GM18873 (cell line): Measurements from ENCODE around the gene MAP2K4.
A peak's percentile ranks its signal among the peaks of the same experiment; 100 is the strongest.

Experiments
- ATAC-seq: cut with Tn5 transposase; IDR thresholded peaks from one replicate; pipeline ENCODE4 v1.9.1; 2021; ENCODE audit warnings: mild to moderate bottlenecking, moderate library complexity, moderate number of reproducible peaks; ENCODE audit not compliant: unreplicated experiment, low FRiP score

MAP2K4 gene

DNA sequence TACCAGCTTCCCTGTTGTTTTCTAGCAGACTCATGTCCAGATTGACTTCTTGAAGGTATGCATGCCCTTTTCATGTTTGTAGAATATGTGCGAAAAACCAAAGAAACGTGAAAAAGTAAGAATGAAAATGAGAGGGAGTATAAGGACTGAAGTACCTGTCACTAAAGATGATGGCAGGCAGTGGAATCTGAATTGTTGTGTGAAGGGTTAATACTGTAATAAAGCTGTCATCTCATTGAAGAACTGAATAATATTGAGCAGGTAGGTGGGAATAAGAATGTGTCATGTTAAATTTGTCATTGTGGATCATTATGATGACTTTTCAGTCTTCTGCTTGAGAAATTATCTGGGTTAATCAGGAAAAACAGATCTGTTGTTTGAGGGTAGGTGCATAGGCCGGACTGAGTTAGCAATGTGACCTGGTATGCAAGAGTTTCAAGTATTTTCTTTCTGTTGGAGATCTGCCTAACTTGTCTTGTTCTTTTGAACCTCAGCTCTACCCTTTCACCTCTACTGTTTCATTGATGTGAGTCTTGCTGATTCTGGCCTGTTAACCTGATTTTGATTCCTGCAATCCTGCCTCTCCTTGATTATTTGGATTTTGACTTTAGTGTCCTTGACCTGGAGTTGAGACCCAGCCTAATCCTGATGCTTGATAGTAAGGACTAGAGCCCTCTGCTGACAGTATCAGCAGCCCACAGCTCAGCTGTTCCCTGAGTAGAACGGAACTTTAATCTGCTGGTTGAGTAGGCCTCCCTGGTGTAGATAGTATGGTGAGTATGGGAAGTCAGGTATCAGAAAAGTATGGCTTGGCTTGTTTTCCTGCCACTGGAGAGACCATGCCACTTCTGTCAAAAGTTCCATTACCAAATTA lies 64.6 kb downstream of the MAP2K4 start:
- ATAC-seq, result no peak

GRCh38 chr17:12088035-12088434 lies 67.4 kb downstream of the MAP2K4 start:
- ATAC-seq, result no peak

GRCh38 chr17:12089809-12090384 lies 69.2 kb downstream of the MAP2K4 start:
- no peak for ATAC-seq

DNA sequence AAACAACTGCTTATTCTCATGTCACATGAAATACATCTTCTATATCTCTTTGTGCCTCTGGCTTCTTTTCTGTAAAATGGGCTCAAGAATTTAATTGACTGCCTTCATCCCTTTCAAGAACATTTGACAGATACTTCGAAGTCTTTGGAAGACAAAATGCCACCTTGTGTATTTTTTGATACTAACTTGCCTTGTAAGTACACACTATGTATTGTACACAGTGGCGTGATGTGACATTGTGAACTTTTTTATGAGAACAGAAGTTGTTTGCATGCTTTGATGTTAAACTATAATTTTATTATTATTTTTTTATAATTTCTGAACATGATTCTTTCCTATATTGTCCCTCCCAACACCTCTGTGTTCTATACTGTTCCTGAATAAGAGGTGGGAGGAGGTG lies 73.7 kb downstream of the MAP2K4 start:
- ATAC-seq, result no peak

DNA sequence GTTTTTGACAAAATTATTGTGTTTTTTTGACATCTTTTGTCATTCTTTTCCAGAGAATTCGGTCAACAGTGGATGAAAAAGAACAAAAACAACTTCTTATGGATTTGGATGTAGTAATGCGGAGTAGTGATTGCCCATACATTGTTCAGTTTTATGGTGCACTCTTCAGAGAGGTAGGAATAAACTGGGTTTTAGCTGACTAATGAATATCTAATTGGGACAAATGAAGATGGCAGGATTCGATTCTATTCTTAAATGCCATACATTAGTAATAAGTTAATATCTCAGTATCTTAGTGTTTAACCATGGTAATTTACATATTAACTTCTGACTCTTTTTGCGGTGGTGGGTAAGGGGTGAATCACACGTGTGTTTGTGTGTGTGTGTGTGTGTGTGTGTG lies 74.8 kb downstream of the MAP2K4 start:
- ATAC-seq, result no peak

- no peak for ATAC-seq
These were observed 76.6 kb downstream of the MAP2K4 start for GRCh38 chr17:12097326-12097725.

DNA sequence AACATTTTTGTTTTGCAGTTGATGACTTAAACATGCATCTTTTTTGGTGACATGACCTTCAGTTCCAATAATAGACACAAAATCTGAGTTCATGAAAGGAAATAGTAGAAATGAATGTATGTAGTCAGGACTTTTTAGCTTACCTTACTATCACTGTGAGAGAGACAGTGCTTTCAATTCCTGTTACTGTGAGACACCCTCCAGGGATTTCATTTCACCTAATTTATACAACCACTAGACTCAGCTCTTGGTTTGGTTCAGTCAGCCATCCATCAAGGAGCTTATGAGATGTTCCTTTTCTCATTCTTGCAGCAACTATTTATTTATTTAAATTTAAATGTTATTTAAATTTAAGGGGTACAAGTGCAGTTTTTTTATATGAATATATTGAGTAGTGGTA lies 77.9 kb downstream of the MAP2K4 start:
- peak; percentile 87 for ATAC-seq

DNA sequence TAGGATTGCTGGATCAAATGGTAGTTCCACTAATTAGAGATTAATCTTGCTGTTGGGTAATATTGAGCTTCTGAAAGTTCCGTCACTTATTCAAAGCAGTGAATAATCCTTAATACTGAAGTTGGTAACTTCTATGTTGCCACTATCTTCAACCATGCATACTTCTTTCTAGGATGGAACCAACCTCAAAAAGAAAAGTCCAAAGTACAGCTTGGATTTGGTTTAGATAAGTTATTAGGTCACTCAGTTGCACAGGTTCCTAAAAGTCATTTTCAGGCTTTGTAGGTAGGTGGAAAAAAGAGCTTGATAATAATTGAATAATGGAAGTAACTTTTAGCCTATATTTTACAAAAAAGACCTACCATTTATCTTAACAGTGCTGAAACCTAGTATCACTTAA lies 78.7 kb downstream of the MAP2K4 start:
- ATAC-seq, result no peak

DNA sequence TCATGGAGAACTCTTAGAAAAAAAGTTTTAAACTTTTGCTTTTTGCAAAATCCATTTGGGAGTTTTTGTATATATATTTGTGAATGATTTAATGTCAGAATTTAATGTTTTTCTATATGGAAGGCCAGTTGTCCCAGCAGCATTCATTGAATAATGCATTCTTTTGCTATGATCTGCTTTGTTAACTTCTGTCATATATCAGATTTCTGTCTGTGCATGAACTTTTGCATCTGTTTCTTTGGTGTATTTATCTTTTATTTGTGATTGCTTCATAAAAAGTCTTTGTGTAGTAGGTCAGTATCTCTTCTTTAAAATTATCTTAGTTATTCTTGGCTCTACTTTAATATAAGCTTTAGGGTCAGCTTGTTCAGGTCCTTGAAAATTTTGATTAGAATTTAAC lies 84.2 kb downstream of the MAP2K4 start:
- no peak for ATAC-seq

GRCh38 chr17:12107905-12108304 lies 87.2 kb downstream of the MAP2K4 start:
- ATAC-seq, result no peak

DNA sequence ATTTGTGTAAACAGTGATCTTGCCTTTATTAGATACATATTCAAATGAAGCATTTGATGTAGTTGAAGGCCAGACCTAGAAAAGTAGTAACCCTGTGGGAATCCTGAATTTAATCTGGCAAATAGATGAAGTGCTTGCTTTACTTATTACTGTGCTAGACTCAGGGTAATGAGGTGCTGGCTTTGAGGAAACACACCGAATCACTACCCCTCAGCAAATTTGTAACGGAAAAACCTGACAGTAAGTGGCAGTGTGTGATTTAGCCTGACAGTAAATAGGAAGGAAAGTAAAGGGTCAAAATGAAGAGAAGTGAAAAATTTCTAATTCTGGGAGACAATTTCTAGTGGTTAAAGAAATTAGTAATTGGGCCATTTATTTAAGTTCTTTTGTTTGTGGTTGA lies 90.2 kb downstream of the MAP2K4 start:
- ATAC-seq, result no peak

- ATAC-seq, result no peak
These were observed 92.5 kb downstream of the MAP2K4 start for GRCh38 chr17:12113156-12113555.

- ATAC-seq, result no peak
These were observed 94.2 kb downstream of the MAP2K4 start for GRCh38 chr17:12114686-12115418.

DNA sequence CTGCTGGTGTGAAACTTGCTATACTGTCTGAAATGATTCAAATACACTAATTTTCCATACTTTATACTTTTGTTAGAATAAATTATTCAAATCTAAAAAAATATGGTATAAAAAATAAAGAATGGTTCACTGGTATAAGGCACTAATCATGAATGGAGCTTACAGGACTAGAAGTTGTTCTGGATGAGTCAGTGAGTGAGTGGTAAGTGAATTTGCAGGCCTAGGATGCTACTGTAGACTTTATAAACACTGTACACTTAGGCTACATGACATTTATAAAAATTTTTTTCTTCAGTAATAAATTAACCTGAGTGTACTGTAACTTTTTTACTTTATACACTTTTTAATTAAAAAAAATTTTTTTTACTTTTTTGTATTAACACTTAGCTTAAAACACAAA lies 95.5 kb downstream of the MAP2K4 start:
- ATAC-seq, result no peak

GRCh38 chr17:12118617-12119016 lies 97.9 kb downstream of the MAP2K4 start:
- no peak for ATAC-seq

GRCh38 chr17:12122075-12122474 lies 101.4 kb downstream of the MAP2K4 start:
- no peak for ATAC-seq

DNA sequence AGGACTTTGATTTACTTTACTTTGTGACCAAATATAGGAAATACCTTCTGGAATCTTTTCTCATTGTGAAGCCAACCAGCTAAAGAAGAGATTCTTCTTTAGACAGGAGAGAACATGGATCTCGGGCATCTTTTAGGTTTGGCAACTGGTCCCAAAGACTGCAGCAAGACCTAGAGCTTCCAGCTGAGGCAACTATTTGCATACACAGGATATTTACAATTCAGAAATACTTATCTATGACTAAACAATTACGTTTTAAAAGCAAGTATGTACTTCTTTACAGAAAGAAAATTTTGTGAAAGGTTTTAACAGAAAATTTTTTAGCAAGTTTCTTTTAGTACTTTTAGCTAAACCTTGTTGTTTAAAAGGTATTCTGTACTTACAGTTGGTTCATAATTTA lies 106.5 kb downstream of the MAP2K4 start:
- ATAC-seq, result no peak

DNA sequence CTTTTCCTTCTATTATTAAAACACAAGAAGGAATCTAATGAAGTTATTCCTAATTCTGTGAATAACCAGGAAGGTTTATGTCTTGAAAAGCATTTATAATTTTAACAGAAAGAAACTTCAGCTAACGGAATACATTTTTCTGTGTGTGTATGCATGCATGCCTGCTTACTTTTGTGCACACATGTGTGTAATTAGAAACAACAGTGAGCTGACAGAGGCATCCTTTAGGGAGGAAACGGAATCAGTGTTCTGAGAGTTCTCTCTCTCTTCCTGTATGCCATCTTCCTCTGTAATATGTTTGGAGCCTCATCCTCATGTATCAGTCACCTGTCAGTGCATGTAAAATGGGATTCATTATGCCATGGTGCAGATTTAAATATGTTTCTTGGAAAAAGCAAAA lies 107.0 kb downstream of the MAP2K4 start:
- no peak for ATAC-seq

DNA sequence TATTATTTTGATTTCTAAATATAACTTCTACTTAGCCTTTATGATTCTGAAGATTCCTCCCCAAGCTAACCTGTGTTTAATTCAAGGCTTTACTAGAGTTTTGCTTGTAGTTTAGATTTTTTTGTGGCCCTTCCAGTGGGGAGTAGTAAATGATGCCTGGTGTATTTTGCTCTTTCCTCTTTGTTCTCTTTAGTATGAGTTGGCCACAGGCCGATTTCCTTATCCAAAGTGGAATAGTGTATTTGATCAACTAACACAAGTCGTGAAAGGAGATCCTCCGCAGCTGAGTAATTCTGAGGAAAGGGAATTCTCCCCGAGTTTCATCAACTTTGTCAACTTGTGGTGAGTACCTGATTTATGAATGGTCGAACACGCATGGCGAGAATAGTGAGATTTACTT lies 108.3 kb downstream of the MAP2K4 start:
- no peak for ATAC-seq

DNA sequence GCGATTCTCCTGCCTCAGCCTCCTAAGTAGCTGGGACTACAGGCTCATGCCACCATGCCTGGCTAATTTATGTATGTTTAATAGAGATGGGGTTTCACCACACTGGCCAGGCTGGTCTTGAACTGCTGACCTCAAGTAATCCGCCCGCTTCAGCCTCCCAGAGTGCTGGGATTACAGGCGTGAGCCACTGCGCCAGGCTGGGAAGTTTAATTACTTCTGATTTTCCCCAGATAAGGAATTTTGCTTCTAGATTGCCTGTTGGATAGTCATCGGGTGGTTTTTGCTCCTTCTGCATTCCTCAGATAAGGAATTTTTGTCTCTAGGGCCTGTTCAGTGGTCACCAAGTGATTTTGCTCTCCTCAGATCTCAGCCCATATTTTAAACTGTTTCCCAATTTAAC lies 112.5 kb downstream of the MAP2K4 start:
- no peak for ATAC-seq

DNA sequence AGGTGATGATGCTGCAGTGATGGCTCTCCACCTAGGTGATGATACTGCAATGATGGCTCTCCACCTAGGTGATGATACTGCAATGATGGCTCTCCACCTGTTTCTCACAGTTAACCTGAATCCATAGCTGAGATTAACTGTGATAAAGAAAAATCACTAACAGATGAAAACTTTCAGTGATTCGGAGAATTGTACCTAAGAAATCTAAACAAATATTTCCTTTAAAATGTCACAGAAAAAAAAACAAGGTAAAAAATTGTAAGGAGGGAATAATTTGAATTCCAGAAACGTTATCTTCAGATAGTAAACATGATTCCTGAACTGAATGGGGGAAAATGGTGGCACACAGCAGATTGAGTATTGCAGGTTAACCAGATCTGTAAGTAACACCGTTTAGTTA lies 113.4 kb downstream of the MAP2K4 start:
- no peak for ATAC-seq

GRCh38 chr17:12134587-12134986 lies 113.9 kb downstream of the MAP2K4 start:
- ATAC-seq, result no peak
